K562 (cell line): Measurements from ENCODE around the gene CHD2. TPM values are rescaled to one million over a fixed set of nuclear protein-coding genes. Genes with fewer than 3 reads are reported as not detected.
A peak's percentile ranks its signal among the peaks of the same experiment; 100 is the strongest.

Experiments used
- ATAC-seq: fragments of 200-7000 bp; cut with Tn5 transposase; 3 replicates; pipeline ENCODE4 v1.9.1; 2020; ENCODE audit warnings: moderate library complexity
- BruUV-seq: library from RNA; stranded (reverse); fragments of 400-500 nt; replicated peaks from 2 replicates; lab custom pipeline; 2021; lab: Mats Ljungman, UMichigan
- CTCF ChIA-PET: fragments of 300-600 bp; formaldehyde crosslinking; extraction: SDS; loops from one replicate; lab custom pipeline; 2021; ENCODE audit warnings: low intra/inter-chr PET ratio; lab: Yijun Ruan, JAX
- POLR2A ChIA-PET: fragments of 300-600, 350-650 bp; sonication (Branson Sonifier 250); formaldehyde crosslinking; extraction: SDS; loops from one replicate; lab custom pipeline; 2021; ENCODE audit warnings: antibody characterized with exemption, inconsistent platforms; lab: Yijun Ruan, JAX
- DNase-seq, 4 experiments: peaks; one replicate each; pipeline versions ENCODE4 v3.0.0 to v3.0.0-alpha.2; 2011 to 2018; ENCODE audit warnings: low spot score in 3 of 4, mixed read lengths in 3 of 4; ENCODE audit errors: extremely low read depth in 1 of 4
- FAIRE-seq: peaks from 2 replicates; lab custom pipeline; 2011; peaks lifted over from hg19 to GRCh38; lab: Jason Lieb, UNC
- H2AFZ ChIP-seq: 2 replicates; pipeline ENCODE4 v1.6.0; 2011; ENCODE audit warnings: low read depth, low read length, control low read depth, inconsistent platforms
- H3K27ac ChIP-seq: fragments of 200-600 bp; 3 replicates; pipeline ENCODE4 v1.8.0; 2011; ENCODE audit warnings: low read depth, mild to moderate bottlenecking, control low read depth, inconsistent platforms, low read length, moderate library complexity, mixed read lengths; ENCODE audit errors: extremely low read depth
- H3K27me3 ChIP-seq, 2 experiments: fragments of 300-600 bp in 1 of 2; 2 replicates in 1 of 2; 3 replicates in 1 of 2; pipeline versions ENCODE4 v1.6.0 to v1.8.0; 2011; ENCODE audit warnings: inconsistent platforms in 2 of 2, low read length in 2 of 2, mild to moderate bottlenecking in 1 of 2, mixed read lengths in 1 of 2, moderate library complexity in 1 of 2; ENCODE audit not compliant: control insufficient read depth in 2 of 2, insufficient read depth in 2 of 2
- H3K36me3 ChIP-seq: fragments of 300-600 bp; 3 replicates; pipeline ENCODE4 v1.8.0; 2011; ENCODE audit warnings: mild to moderate bottlenecking, low read length, inconsistent platforms; ENCODE audit not compliant: control insufficient read depth, insufficient read depth
- H3K4me1 ChIP-seq, 2 experiments: fragments of 200-600 bp in 1 of 2; replicated peaks in 1 of 2; 2 replicates in 1 of 2; 3 replicates in 1 of 2; pipeline versions ENCODE4 v1.5.1 to v1.8.0; 2011; ENCODE audit warnings: inconsistent platforms in 2 of 2, low read length in 2 of 2, mild to moderate bottlenecking in 1 of 2, mixed read lengths in 1 of 2, moderate library complexity in 1 of 2; ENCODE audit not compliant: control insufficient read depth in 2 of 2, insufficient read depth in 2 of 2
- H3K4me2 ChIP-seq: 2 replicates; pipeline ENCODE4 v1.6.1; 2011; ENCODE audit warnings: low read length, control low read depth, inconsistent platforms, mixed read lengths; ENCODE audit not compliant: insufficient read depth
- H3K4me3 ChIP-seq: fragments of 200-600 bp; sonication (generic), shearing (Covaris generic); 2 replicates; pipeline ENCODE4 v1.5.1; 2016; ENCODE audit warnings: control low read depth, inconsistent platforms
- H3K79me2 ChIP-seq: fragments of 200-600 bp; 3 replicates; pipeline ENCODE4 v1.8.0; 2011; ENCODE audit warnings: low read length, inconsistent platforms; ENCODE audit not compliant: control insufficient read depth, insufficient read depth
- H3K9ac ChIP-seq, 2 experiments: 2 replicates each; pipeline versions ENCODE4 v1.6.0 to v1.6.1; 2011; ENCODE audit warnings: low read depth in 2 of 2, low read length in 2 of 2, control low read depth in 1 of 2, inconsistent platforms in 1 of 2, mild to moderate bottlenecking in 1 of 2, mixed read lengths in 1 of 2; ENCODE audit not compliant: insufficient read depth in 1 of 2
- H3K9me1 ChIP-seq: one replicate; pipeline ENCODE4 v1.6.0; 2011; ENCODE audit warnings: inconsistent platforms, mild to moderate bottlenecking, low read length, moderate library complexity; ENCODE audit not compliant: control insufficient read depth, insufficient read depth
- H3K9me3 ChIP-seq: replicated peaks from 2 replicates; pipeline ENCODE4 v1.5.1; 2011; ENCODE audit warnings: low read depth, low read length, inconsistent platforms; ENCODE audit not compliant: control insufficient read depth, insufficient read depth
- H4K20me1 ChIP-seq: replicated peaks from 2 replicates; pipeline ENCODE4 v1.6.1; 2011; ENCODE audit warnings: low read length, inconsistent platforms, mixed read lengths; ENCODE audit not compliant: control insufficient read depth, insufficient read depth
- DMBX1 ChIP-seq: fragments of 250-450 bp; sonication (Bioruptor Pico); IDR thresholded peaks from 2 replicates; pipeline ENCODE4 v1.8.0; 2022; ENCODE audit warnings: inconsistent platforms, mild to moderate bottlenecking, moderate library complexity, borderline replicate concordance
- FOSL1 ChIP-seq: fragments of 200-800 bp; sonication (Bioruptor generic); conservative IDR thresholded peaks from 2 replicates; pipeline ENCODE4 v1.6.1; 2016; ENCODE audit warnings: missing genetic modification characterization, missing compliant biosample characterization
- FOXJ3 ChIP-seq: sonication (generic); formaldehyde crosslinking; IDR thresholded peaks from 2 replicates; pipeline ENCODE4 v1.4.0; 2020; ENCODE audit warnings: mild to moderate bottlenecking, missing genetic modification reagents
- POLR2A ChIP-seq: fragments of 450-650 bp; conservative IDR thresholded peaks from 2 replicates; pipeline ENCODE4 v1.6.1; 2016
- POLR3G ChIP-seq: IDR thresholded peaks from 2 replicates; pipeline ENCODE4 v1.6.1; 2011; ENCODE audit not compliant: insufficient read length, insufficient replicate concordance; ENCODE audit errors: extremely low read depth
- PYGO2 ChIP-seq: fragments of 450-650 bp; IDR thresholded peaks from 2 replicates; pipeline ENCODE4 v1.6.1; 2016; ENCODE audit warnings: mild to moderate bottlenecking, missing genetic modification characterization, moderate library complexity, missing compliant biosample characterization
- SETDB1 ChIP-seq: IDR thresholded peaks from one replicate; pipeline ENCODE4 v1.6.1; 2012; ENCODE audit warnings: low read length, control low read depth, inconsistent platforms
- USF2 ChIP-seq: sonication (generic); formaldehyde crosslinking; IDR thresholded peaks from 2 replicates; pipeline ENCODE4 v1.5.0; 2020; ENCODE audit warnings: missing genetic modification reagents
- YBX1 ChIP-seq: fragments of 450-650 bp; IDR thresholded peaks from 2 replicates; pipeline ENCODE4 v1.7.1; 2016; ENCODE audit warnings: mild to moderate bottlenecking
- WGBS: fragments of 100-300 bp; shearing (Covaris generic); methylation state at CpG from one replicate; pipeline ENCODE4 v1.1.6; 2016; ENCODE audit warnings: low coverage, mixed read lengths; ENCODE audit not compliant: insufficient coverage; ENCODE audit errors: missing lambda C conversion rate; 5-methylcytosine and 5-hydroxymethylcytosine counted together
- in situ Hi-C: fragments of 300-500 bp; cut with MboI; formaldehyde crosslinking; loops from 4 replicates; pipeline ENCODE4 v1.15.0; 2018; ENCODE audit warnings: inconsistent platforms, mixed read lengths
- intact Hi-C: fragments of 100-400 bp; cut with micrococcal nuclease; formaldehyde crosslinking; loops from 2 replicates; pipeline ENCODE4 v1.14.2; 2022
- polyA plus RNA-seq, 8 experiments: library from polyadenylated mRNA; depleted of rRNA in 4 of 8; stranded (reverse) in 5 of 8; unstranded in 3 of 8; fragments of >200 nt; fragmentation: Nextera tagmentation in 2 of 8; fragmentation: Illumina TruSeq in 1 of 8; extraction: Ambion mirVana in 2 of 8; extraction: Trizol in 1 of 8; gene quantifications; 2 replicates each; pipeline versions ENCODE4 v1.2.1 to v1.2.3, GENCODE V29; 2011 to 2014; ENCODE audit warnings: inconsistent platforms in 1 of 8, missing spikeins in 1 of 8
- total RNA-seq, 7 experiments: library from RNA; depleted of rRNA in 6 of 7; stranded (reverse); fragments of >200 nt in 6 of 7; fragmentation: Illumina TruSeq in 2 of 7; extraction: Trizol in 2 of 7; gene quantifications; 2 replicates each; pipeline versions ENCODE4 v1.2.1 to v1.2.3, GENCODE V29; 2011 to 2021; ENCODE audit warnings: low replicate concordance in 1 of 7
- TF ChIP-seq, protein P1 (sequence below), 2 experiments: fragments of 450-650 bp in 1 of 2; IDR thresholded peaks; 2 replicates each; pipeline ENCODE4 v1.6.1; 2011 to 2017; ENCODE audit warnings: low read depth in 2 of 2, antibody characterized with exemption in 1 of 2, borderline replicate concordance in 1 of 2, low read length in 1 of 2, mild to moderate bottlenecking in 1 of 2, mixed read lengths in 1 of 2; ENCODE audit not compliant: control insufficient read depth in 1 of 2
- TF ChIP-seq, protein P2 (sequence below), 2 experiments: fragments of 200-800 bp in 1 of 2; sonication (Bioruptor generic) in 1 of 2; sonication (generic) in 1 of 2; formaldehyde crosslinking in 1 of 2; IDR thresholded peaks in 1 of 2; conservative IDR thresholded peaks in 1 of 2; 2 replicates each; pipeline versions ENCODE4 v1.5.0 to v1.6.1; 2016 to 2020; ENCODE audit warnings: missing compliant biosample characterization in 1 of 2, missing genetic modification characterization in 1 of 2, missing genetic modification reagents in 1 of 2

CHD2 gene
- total and polyA plus RNA-seq, 9 of the 15 experiments (the other 6 are each of a cell fraction or from before 2014, with no cell fraction given), result 38.9 to 70.8 (median 56.2) TPM

- H4K20me1 ChIP-seq, result no peaks in the 10 kb centered on the region
- in situ Hi-C loops (no loop called here), intact Hi-C loops (no loop called here)
- H3K27me3 ChIP-seq, result no peaks in the 10 kb centered on the region
- no peaks in the 10 kb centered on the region for H3K9me1 ChIP-seq
- no peak for FAIRE-seq
- H3K9me3 ChIP-seq, result no peaks in the 10 kb centered on the region
- no peaks in the 10 kb centered on the region for H3K4me1 ChIP-seq
- no peak overlapping the region for H3K4me2 ChIP-seq
- H3K79me2 ChIP-seq, result peaks cover 37% of the 10 kb centered on the region
- TF ChIP-seq FOSL1 (tag), result 0 out of 2 replicates have a peak, but pooled peaks have one; percentile 21
- TF ChIP-seq YBX1, result no peak
- TF ChIP-seq POLR2A, result 0 out of 2 replicates have a peak, but pooled peaks have one; percentile 11
- TF ChIP-seq, all 486 proteins: peak for 2
- WGBS, result 94% methylated on average over 8 of the region's 8 CpGs
- DNase-seq (no peak), ATAC-seq (no peak)
- Histone ChIP-seq H3K27ac (no peak overlapping the region), H3K9ac (no peak overlapping the region), H3K4me3 (no peak overlapping the region), H2AFZ (no peak overlapping the region), H3K36me3 (peaks cover 92% of the 10 kb centered on the region)
- POLR2A ChIA-PET, result no interaction called here
- no TSS peak for BruUV-seq
- CTCF ChIA-PET, result no interaction called here
These were observed 58.0 kb downstream of the CHD2 start for GRCh38 chr15:92958105-92958504.

DNA sequence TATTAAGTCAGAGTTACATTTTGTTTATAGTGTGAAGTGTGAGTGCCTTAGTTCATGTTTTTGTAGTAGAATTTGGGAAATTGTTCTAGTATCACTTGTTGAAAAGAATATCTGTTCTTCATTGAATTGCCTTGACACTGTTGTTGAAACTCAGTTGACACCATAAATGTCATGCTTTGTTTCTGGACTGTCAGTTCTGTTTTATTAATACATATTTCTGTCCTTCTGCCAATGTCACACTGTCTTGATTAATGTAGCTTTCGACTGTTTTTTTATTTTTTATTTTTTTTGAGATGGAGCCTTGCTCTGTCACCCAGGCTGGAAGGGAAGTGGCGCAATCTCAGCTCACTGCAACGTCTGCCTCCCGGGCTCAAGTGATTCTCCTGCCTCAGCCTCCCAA lies 59.1 kb downstream of the CHD2 start:
- intact Hi-C loops, result no loop called here
- CTCF ChIA-PET, result no interaction called here
- H3K36me3 ChIP-seq, result peaks cover 92% of the 10 kb centered on the region
- FAIRE-seq, result no peak
- POLR2A ChIA-PET, result no interaction called here
- in situ Hi-C loops, result no loop called here
- DNase-seq, result no peak
- no peak overlapping the region for H3K4me3 ChIP-seq
- H3K9ac ChIP-seq, result no peak overlapping the region
- no TSS peak for BruUV-seq
- H3K9me1 ChIP-seq, result no peaks in the 10 kb centered on the region
- no peaks in the 10 kb centered on the region for H3K27me3 ChIP-seq
- no peaks in the 10 kb centered on the region for H3K4me1 ChIP-seq
- no peak for ATAC-seq
- no peaks in the 10 kb centered on the region for H3K9me3 ChIP-seq
- 94% methylated on average over 4 of the region's 4 CpGs for WGBS
- H4K20me1 ChIP-seq, result no peaks in the 10 kb centered on the region
- H2AFZ ChIP-seq, result no peak overlapping the region
- no peak overlapping the region for H3K27ac ChIP-seq
- H3K4me2 ChIP-seq, result no peak overlapping the region
- peaks cover 45% of the 10 kb centered on the region for H3K79me2 ChIP-seq
- TF ChIP-seq USF2 (CRISPR knock-in tag) (no peak), POLR3G (no peak), PYGO2 (tag) (no peak), FOXJ3 (CRISPR knock-in tag) (no peak), DMBX1 (CRISPR knock-in tag) (no peak), SETDB1 (no peak)
- TF ChIP-seq, protein P1, sequence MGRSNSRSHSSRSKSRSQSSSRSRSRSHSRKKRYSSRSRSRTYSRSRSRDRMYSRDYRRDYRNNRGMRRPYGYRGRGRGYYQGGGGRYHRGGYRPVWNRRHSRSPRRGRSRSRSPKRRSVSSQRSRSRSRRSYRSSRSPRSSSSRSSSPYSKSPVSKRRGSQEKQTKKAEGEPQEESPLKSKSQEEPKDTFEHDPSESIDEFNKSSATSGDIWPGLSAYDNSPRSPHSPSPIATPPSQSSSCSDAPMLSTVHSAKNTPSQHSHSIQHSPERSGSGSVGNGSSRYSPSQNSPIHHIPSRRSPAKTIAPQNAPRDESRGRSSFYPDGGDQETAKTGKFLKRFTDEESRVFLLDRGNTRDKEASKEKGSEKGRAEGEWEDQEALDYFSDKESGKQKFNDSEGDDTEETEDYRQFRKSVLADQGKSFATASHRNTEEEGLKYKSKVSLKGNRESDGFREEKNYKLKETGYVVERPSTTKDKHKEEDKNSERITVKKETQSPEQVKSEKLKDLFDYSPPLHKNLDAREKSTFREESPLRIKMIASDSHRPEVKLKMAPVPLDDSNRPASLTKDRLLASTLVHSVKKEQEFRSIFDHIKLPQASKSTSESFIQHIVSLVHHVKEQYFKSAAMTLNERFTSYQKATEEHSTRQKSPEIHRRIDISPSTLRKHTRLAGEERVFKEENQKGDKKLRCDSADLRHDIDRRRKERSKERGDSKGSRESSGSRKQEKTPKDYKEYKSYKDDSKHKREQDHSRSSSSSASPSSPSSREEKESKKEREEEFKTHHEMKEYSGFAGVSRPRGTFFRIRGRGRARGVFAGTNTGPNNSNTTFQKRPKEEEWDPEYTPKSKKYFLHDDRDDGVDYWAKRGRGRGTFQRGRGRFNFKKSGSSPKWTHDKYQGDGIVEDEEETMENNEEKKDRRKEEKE (IDR thresholded peaks at IDR 0.05; ENCODE audit: borderline replicate concordance in 1 of 2, control insufficient read depth in 1 of 2, low read depth in 2 of 2, low read length in 1 of 2), result no peak
- TF ChIP-seq, protein P2, sequence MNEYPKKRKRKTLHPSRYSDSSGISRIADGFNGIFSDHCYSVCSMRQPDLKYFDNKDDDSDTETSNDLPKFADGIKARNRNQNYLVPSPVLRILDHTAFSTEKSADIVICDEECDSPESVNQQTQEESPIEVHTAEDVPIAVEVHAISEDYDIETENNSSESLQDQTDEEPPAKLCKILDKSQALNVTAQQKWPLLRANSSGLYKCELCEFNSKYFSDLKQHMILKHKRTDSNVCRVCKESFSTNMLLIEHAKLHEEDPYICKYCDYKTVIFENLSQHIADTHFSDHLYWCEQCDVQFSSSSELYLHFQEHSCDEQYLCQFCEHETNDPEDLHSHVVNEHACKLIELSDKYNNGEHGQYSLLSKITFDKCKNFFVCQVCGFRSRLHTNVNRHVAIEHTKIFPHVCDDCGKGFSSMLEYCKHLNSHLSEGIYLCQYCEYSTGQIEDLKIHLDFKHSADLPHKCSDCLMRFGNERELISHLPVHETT (CRISPR knock-in tag; conservative IDR thresholded peaks at IDR 0.05 in 1 of 2, IDR thresholded peaks at IDR 0.05 in 1 of 2), result no peak
